SH-SY5Y (cell line): ENCODE data around the gene AKAP7.

Experiments used
- GATA2 ChIP-seq: IDR thresholded peaks from 2 replicates; pipeline ENCODE4 v1.6.1; 2011; ENCODE audit warnings: mild to moderate bottlenecking, low read depth, low read length
- GATA3 ChIP-seq: IDR thresholded peaks from 2 replicates; pipeline ENCODE4 v1.6.1; 2011; ENCODE audit warnings: low read depth, mild to moderate bottlenecking, low read length, moderate library complexity

GRCh38 chr6:131250936-131251335, 115.7 kb downstream of the AKAP7 start:
- TF ChIP-seq GATA2, result no peak
- TF ChIP-seq GATA3, result no peak
